ENCODE results near the gene TBC1D22A.
A peak's percentile ranks its signal among the peaks of the same experiment; 100 is the strongest.

TBC1D22A gene

GRCh38 chr22:46797355-46797754 lies 34.9 kb downstream of the TBC1D22A start:
- no peak overlapping the region for H3K4me3 ChIP-seq (replicated peaks in 1 of 2; ENCODE audit: low read depth in 2 of 2, low read length in 2 of 2)
- peak; percentile 43 to 46 for DNase-seq (ENCODE audit: low read depth in 2 of 2)
- TF ChIP-seq CTCF (IDR thresholded peaks at IDR 0.05; ENCODE audit: low read depth, low read length) = peak; percentile 13

- DNase-seq (ENCODE audit: low read depth in 2 of 2) = no peak
- no peak overlapping the region for H3K4me3 ChIP-seq (replicated peaks in 1 of 2; ENCODE audit: low read depth in 2 of 2, low read length in 2 of 2)
- TF ChIP-seq CTCF (IDR thresholded peaks at IDR 0.05; ENCODE audit: low read depth, low read length) = no peak
These were observed 35.6 kb downstream of the TBC1D22A start for GRCh38 chr22:46798041-46798365.

- no peak overlapping the region for H3K4me3 ChIP-seq (replicated peaks in 1 of 2; ENCODE audit: low read depth in 2 of 2, low read length in 2 of 2)
- peak; percentile 73 to 82 for DNase-seq (ENCODE audit: low read depth in 2 of 2)
- peak; percentile 97 for TF ChIP-seq CTCF (IDR thresholded peaks at IDR 0.05; ENCODE audit: low read depth, low read length)
These were observed 36.2 kb downstream of the TBC1D22A start for GRCh38 chr22:46798366-46799350.

GRCh38 chr22:46799626-46800025 lies 37.2 kb downstream of the TBC1D22A start:
- no peak for TF ChIP-seq CTCF (IDR thresholded peaks at IDR 0.05; ENCODE audit: low read depth, low read length)
- H3K4me3 ChIP-seq (replicated peaks in 1 of 2; ENCODE audit: low read depth in 2 of 2, low read length in 2 of 2) = no peak overlapping the region
- no peak for DNase-seq (ENCODE audit: low read depth in 2 of 2)

GRCh38 chr22:46800102-46800857 lies 37.8 kb downstream of the TBC1D22A start:
- H3K4me3 ChIP-seq (replicated peaks in 1 of 2; ENCODE audit: low read depth in 2 of 2, low read length in 2 of 2) = no peak overlapping the region
- no peak for TF ChIP-seq CTCF (IDR thresholded peaks at IDR 0.05; ENCODE audit: low read depth, low read length)

GRCh38 chr22:46801331-46801811 lies 38.9 kb downstream of the TBC1D22A start:
- no peak for DNase-seq (ENCODE audit: low read depth in 2 of 2)
- TF ChIP-seq CTCF (IDR thresholded peaks at IDR 0.05; ENCODE audit: low read depth, low read length) = no peak
- H3K4me3 ChIP-seq (replicated peaks in 1 of 2; ENCODE audit: low read depth in 2 of 2, low read length in 2 of 2) = no peak overlapping the region

More at GRCh38 chr22:46800102-46800857, 37.8 kb downstream of the TBC1D22A start:
- DNase-seq (ENCODE audit: low read depth in 2 of 2) = no peak
